HG03196 (cell line): Measurements from ENCODE around the gene PTPN4.
"Not testable (repeated sequence)": the region's sequence is repeated elsewhere in the genome, so short reads cannot be mapped to it uniquely, and the experiment has no call there.

ENCODE experiments used
- ATAC-seq: cut with Tn5 transposase; IDR thresholded peaks from one replicate; pipeline ENCODE4 v1.9.1; 2021; ENCODE audit not compliant: unreplicated experiment

PTPN4 gene

GRCh38 chr2:120013597-120014223, 254.0 kb downstream of the PTPN4 start:
- ATAC-seq, result peak; percentile 6

- ATAC-seq, result no peak
Measured at GRCh38 chr2:120014226-120014980, 254.7 kb downstream of the PTPN4 start.

GRCh38 chr2:120016800-120017199, 257.1 kb downstream of the PTPN4 start:
- ATAC-seq, result no peak

GRCh38 chr2:120017201-120017600, 257.5 kb downstream of the PTPN4 start:
- no peak for ATAC-seq

GRCh38 chr2:120018549-120018948, 258.8 kb downstream of the PTPN4 start:
- ATAC-seq, result no peak

GRCh38 chr2:120020554-120020953, 260.8 kb downstream of the PTPN4 start:
- ATAC-seq, result no peak

GRCh38 chr2:120022505-120022904, 262.8 kb downstream of the PTPN4 start:
- ATAC-seq, result not testable (repeated sequence)

GRCh38 chr2:120026890-120027289, 267.2 kb downstream of the PTPN4 start:
- ATAC-seq, result no peak

GRCh38 chr2:120028795-120029194, 269.1 kb downstream of the PTPN4 start:
- no peak for ATAC-seq

GRCh38 chr2:120029672-120030640, 270.2 kb downstream of the PTPN4 start:
- ATAC-seq, result no peak

GRCh38 chr2:120032297-120032696, 272.6 kb downstream of the PTPN4 start:
- ATAC-seq, result no peak
